GM18498 (cell line): ENCODE data around the gene PRDM1.
A peak's percentile ranks its signal among the peaks of the same experiment; 100 is the strongest.

ENCODE experiments used
- ATAC-seq: cut with Tn5 transposase; IDR thresholded peaks from one replicate; pipeline ENCODE4 v1.9.1; 2021; ENCODE audit warnings: mild to moderate bottlenecking, moderate library complexity; ENCODE audit not compliant: unreplicated experiment

PRDM1 gene

DNA sequence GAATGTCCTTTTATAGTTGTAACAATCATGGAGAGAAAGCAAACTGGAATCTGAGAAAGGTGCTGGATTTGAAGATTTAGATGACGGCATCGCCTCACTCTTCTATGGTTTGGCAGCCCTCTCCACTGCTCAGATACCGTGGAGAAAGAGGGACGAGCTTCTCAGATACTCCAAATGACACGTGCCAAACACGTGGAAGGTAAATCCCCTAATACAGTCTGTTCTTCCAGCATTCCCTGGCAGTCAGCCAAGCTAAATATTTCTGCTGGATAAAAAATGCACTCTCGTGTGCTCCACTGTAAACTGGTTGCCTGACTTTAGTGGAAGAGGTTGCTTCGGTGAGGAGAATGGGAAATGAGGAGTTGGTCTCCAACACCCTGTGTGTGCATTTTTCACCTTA is 16.7 kb upstream of the PRDM1 start:
- no peak for ATAC-seq

- ATAC-seq: no peak
These were observed 15.5 kb upstream of the PRDM1 start for GRCh38 chr6:106070636-106071035.

DNA sequence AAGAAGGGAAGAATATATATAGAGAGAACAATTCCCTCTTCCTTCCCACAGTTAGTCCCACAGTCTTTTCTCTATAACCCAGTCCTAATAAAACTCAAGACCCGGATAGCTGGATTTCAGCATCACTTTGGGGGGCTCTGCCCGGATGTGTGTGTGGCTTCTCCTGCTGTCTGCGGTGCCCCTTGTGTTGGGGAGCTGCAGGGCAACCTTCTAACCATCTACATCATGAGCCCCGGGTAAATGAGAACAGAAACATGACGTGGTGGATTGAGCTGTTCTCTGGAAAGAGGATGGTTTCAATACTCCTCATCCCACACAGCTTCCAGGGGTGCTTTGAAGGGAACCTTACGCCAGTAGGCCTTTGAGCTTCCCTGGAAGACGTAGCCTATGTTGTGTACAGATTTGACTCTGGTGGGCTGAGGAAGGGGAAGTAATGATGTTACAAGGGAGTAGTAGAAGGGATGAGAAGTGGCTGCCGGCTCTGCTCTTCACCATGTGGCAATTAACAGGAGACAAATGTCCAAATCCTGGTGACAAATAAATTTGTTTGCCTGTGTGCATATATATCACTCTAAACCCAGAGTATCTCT is 13.5 kb upstream of the PRDM1 start:
- no peak for ATAC-seq

- ATAC-seq: no peak
These were observed 12.0 kb upstream of the PRDM1 start for GRCh38 chr6:106074146-106074545.

DNA sequence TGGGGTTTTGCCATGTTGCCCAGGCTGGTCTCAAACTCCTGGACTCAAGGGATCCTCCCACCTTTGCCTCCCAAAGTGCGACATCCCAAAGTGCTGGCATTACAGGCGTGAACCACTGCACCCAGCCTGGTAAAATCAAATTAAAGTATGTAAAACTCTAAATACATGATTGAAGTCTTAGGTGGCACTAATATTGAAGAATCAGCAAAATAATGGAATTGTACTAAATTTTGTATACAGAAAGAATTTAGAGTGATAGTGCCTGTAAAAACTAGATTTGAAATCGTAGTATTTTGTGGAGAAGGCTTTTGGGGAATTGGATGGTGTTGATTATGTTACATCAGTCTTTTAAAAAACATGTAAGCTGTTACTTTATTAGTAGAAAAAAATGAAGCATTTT is 10.0 kb upstream of the PRDM1 start:
- ATAC-seq: no peak

DNA sequence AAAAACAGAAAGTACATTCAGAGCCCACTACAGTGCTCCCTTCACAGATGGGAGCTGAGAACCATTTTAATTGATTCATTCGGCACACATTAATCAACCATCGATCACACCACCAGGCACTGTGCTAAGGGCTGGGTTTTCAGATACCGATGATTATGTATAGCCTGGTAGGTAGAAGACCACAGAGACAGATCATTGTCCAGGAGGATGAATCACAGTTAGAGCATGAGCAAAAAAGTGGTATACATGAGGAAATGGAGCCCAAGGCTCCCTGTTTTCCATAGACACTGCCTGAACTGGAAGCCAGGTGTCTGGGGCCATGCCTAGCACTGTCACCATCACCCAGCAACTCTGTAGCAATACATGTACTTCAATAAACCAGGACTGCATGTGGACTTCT is 9.0 kb upstream of the PRDM1 start:
- ATAC-seq: no peak

GRCh38 chr6:106077881-106078280 is 8.3 kb upstream of the PRDM1 start:
- ATAC-seq: no peak

GRCh38 chr6:106079961-106080762 is 6.0 kb upstream of the PRDM1 start:
- no peak for ATAC-seq

DNA sequence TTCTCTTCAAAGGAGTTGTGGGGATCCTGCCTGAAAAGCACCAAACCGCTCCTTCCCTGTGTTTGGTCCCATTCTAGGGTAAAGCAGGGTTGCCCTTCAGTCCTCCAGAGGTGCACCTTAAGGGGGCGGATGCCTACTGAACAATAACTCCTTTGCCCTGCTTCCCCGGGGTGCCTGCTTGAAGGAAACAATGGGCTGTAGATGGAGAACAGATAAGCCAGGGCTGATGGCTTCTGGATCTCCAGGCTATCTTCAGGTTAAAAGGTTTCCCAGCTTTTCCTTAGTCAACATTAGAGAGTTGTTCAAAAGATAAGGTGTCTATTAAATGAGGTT is 5.4 kb upstream of the PRDM1 start:
- no peak for ATAC-seq

GRCh38 chr6:106081715-106082114 is 4.4 kb upstream of the PRDM1 start:
- ATAC-seq: no peak

GRCh38 chr6:106082735-106083398 is 3.3 kb upstream of the PRDM1 start:
- no peak for ATAC-seq

GRCh38 chr6:106083618-106084017 is 2.5 kb upstream of the PRDM1 start:
- ATAC-seq: no peak

- ATAC-seq: peak; percentile 76
These were observed 1.8 kb upstream of the PRDM1 start for GRCh38 chr6:106084106-106084988.

DNA sequence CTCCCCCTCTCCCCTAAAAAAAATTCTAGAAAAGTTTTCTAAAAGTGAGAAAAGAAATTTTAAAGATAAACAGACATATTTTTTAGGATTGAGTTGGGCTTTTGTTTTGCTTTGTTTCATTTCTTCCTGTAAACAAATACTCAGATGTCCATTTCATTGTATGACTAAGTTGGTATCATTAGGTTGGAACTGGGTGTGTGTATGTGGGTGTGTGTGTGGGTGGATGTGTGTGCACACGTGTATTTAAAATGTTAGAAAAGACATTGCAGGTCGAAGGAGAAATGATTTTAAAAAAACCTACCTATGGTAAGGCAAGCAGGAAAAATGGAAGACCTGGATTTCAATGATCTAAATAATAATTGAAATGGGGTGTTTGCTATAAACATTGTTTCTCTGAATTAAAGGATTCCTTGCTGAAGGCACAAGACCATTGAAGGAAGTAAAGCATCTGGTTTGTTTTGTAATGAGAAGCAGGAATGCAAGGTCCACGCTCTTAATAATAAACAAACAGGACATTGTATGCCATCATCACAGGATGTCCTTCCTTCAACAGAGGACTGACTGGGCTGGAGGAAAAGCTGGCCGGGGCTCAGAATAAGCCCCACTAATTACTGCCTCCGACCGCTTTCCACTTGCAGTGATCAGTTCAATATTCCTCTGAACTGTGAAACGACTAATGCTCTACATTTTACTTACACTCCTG is 996 bp upstream of the PRDM1 start:
- no peak for ATAC-seq

DNA sequence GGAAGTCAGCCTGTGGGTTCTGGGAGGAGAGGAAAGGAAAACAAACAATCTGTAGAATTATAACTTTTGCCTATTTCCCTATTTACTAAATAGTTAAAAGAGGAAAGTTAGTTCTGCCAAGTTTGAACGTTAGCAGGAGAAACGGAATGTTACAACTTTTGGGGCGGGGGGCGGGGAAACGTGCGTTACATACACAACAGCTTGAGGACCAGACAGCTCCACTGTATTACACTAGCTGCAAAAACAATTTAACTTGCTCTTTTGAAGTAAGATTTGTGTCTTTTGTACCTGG is 498 bp upstream of the PRDM1 start:
- ATAC-seq: no peak

DNA sequence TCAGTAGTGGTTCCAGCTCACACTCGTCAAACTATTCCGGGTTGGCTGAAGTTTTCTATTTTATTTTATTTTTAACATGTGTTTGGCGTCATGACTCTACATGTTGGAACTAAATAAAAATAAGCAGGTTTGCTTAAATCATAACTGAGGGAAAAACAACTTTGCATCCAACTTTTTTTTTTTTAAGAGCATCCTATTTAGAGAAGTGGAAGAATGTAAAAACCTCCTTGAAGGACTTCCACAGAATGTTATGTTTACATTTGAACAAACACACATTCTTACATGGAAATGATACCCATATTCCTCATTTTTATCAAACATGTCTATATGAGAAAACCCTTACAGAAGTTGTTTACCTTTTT is 659 bp downstream of the PRDM1 start:
- ATAC-seq: no peak

- no peak for ATAC-seq
These were observed 1.6 kb downstream of the PRDM1 start for GRCh38 chr6:106087548-106088325.

DNA sequence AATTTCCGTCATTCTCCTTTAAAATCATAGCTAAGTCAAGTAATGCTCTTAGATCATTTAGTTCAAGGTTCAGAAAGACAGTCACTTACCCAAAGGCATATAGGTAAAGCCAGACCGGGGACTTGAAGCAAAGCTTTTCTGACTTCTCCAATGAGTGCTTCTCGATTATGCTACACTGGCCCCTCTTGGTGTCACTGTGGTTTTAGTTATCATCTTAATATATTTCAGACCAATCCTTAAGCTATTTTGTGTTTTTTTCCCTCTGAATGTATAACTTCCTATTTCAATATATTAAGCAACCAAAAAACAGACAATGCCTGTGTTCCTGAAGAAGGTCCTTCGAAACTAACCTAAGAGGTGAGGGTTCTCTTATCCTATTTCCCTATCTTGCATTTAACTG is 3.9 kb downstream of the PRDM1 start:
- peak; percentile 22 for ATAC-seq

GRCh38 chr6:106092279-106092678 is 6.1 kb downstream of the PRDM1 start:
- no peak for ATAC-seq

GRCh38 chr6:106094261-106094963 is 8.3 kb downstream of the PRDM1 start:
- no peak for ATAC-seq
